GM21786 (cell line): Measurements from ENCODE around the gene ALG1.
"Not testable (repeated sequence)": the region's sequence is repeated elsewhere in the genome, so short reads cannot be mapped to it uniquely, and the experiment has no call there.

Source experiments
- ATAC-seq: cut with Tn5 transposase; IDR thresholded peaks from one replicate; pipeline ENCODE4 v1.9.1; 2021; ENCODE audit not compliant: unreplicated experiment

The ALG1 gene

GRCh38 chr16:5097061-5097469 lies 25.4 kb downstream of the ALG1 start:
- ATAC-seq, result not testable (repeated sequence)

- ATAC-seq, result peak; percentile 89
Observed at GRCh38 chr16:5097470-5098220, 26.0 kb downstream of the ALG1 start, which contains the start of gene EEF2KMT. Gene EEF2KMT (minus strand): TSS chr16:5097795. CDS start chr16:5097739, 56 bp downstream.

GRCh38 chr16:5098221-5099159 lies 26.8 kb downstream of the ALG1 start:
- ATAC-seq, result not testable (repeated sequence)

DNA sequence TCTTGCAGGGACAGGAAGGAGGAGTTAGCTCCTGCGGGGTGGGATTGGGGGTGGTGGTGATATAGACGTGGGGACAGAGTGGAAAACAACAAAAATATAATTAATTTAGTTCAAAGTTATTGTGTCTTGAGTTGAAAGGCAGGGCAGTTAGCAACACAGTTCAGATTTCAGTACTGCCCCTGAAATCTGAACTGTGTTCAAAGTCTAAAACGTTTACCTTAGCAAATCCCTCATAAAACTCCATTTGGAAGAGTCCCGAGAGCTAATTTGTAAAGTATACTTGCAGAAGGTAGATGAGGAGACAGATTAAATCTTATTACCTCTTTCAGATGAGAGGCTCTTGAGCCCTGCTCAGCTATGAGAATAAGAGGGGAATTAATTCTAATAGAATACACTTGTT lies 27.5 kb downstream of the ALG1 start:
- ATAC-seq, result not testable (repeated sequence)

GRCh38 chr16:5103296-5104032 lies 31.8 kb downstream of the ALG1 start:
- not testable (repeated sequence) for ATAC-seq

DNA sequence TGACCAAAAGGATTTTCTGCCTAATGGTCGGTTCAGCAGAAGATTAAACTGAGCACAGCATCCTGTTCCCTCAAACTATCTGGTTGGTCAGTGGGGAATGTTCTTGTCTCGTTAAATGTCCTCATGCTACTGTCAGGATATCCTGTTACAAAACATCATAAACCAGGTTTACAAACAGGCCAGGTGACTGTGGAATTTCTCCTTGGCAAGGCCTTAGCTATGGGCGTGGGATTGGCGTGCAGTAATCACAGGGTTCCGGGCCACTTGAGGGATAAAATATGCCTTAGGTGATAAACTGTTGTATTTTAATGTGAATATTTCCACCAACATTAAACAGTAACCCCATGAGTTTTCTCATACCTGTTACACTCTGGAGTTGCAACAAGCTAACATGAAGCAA lies 33.4 kb downstream of the ALG1 start:
- ATAC-seq, result not testable (repeated sequence)

DNA sequence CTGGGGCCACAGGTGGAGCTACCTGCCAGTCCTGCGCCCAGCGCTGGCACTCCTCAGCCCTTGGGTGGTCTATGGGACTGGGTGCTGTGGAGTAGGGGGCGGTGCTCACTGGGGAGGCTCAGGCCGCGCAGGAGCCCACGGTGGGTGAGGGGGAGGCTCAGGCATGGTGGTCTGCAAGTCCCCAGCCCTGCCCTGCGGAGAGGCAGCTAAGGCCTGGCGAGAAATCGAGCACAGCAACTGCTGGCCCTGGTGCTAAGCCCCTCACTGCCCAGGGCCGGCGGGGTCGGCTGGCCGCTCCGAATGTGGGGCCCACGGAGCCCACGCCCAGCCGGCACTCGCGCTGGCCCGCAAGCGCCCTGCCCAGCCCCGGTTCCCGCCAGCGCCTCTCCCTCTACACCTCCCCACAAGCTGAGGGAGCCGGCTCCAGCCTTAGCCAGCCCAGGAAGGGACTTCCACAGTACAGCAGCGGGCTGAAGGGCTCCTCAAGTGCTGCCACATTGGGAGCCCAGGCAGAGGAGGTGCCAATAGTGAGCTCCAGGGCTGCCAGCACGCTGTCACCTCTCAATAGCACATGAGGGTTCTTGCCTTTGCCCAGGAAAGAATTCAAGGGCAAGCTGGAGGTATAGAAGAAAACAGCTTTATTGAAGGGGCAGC lies 37.0 kb downstream of the ALG1 start:
- ATAC-seq, result no peak

GRCh38 chr16:5110933-5111332 lies 39.3 kb downstream of the ALG1 start:
- not testable (repeated sequence) for ATAC-seq

- ATAC-seq, result not testable (repeated sequence)
Observed at GRCh38 chr16:5116780-5117295, 45.2 kb downstream of the ALG1 start.

GRCh38 chr16:5117300-5118087 lies 45.9 kb downstream of the ALG1 start:
- ATAC-seq, result not testable (repeated sequence)

DNA sequence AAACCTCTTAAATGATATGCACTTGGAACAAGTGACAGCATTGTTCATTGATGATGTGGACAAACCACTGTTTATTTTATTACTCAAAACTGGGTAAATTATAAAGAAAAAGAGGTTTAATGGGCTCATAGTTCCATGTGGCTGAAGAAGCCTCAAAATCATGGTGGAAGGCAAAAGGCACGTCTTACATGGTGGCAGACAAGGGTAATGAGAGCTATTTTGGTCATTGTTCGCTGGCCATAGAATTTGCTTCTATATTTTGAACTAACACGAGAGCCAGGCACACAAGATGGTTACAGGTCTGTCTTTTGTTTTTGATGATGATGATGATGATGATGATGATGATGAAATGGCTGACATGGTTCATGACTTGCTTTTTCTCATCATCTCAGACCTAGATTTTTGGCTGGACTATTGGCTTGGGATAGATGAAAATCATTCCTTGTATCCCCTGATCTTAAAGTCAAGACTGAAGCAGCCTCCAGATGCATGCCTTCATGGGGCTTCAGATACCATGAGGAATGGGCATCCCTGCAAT lies 59.9 kb downstream of the ALG1 start:
- ATAC-seq, result not testable (repeated sequence)

DNA sequence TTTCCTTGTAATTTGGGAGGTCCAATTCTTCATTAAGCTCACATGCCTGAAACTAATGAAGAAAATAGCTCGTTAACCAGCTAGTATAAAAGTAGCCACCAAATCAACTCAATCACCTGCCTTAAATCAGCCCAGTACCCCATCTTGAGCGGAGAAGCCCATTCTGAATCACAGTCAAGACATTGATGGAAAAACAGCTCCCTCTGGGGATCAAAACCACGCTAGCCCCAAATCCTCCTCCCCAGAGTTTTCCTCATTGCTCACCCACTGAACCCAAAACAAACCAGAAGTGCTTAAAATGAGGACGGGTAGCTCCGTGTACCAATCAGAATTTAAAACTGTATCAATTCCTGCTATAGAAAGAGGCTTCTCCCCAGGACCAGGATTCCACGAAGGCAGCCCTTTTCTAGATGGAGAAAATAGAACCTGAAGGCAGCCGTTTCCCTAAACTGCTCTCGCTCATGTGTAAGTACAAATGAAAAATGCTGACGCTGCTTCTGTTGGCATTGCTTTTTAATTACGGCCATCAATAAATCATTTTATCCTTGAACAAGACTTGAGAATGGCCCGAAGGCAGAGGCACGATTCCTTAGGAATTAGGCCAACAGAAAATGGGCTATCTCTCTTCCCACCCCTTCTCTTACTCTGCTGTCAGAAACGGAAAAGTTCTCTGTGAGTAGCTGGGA lies 61.4 kb downstream of the ALG1 start:
- ATAC-seq, result not testable (repeated sequence)

DNA sequence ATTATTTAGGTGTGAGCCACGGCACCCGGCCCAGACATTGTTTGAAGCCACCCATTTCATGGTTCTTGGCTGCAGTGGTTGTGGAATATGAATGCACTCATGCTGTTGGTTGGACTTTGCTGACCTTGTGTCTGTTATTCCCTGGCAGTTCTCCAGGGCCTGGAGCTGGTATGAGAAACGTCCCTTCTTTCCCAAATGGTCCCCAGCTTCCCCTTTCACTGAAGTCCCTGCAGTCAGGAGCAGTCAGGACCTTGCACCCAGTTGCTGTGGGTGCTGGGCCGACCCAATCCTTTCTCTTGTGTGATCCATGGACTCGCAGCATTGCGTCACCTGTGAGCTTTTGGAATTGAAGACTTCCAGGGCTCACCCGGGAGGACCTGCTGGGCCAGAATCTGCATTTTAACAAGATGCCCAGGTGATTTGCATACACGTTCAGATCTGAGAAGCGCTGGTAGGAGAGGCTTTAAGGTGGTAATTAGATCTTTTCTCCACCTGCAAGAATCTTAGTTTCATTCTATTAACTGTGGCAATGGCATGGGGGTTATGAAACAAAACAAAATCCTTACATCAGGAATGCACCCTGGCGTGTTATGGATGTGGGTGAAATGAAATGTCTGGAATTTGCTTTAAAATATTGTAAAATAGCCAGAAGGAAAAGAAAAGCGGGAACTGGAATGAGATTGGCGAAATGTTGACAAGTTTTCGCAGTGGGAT lies 63.3 kb downstream of the ALG1 start:
- not testable (repeated sequence) for ATAC-seq
